CD8-positive, alpha-beta memory T cell (primary cell): ENCODE results near the gene VWA3B. TPM values are rescaled to one million over a fixed set of nuclear protein-coding genes. Genes with fewer than 3 reads are reported as not detected.
A peak's percentile ranks its signal among the peaks of the same experiment; 100 is the strongest.

Experiments
- CTCF ChIA-PET: fragments of 350-600 bp; sonication (Branson Sonifier 250); formaldehyde crosslinking; loops from one replicate; lab custom pipeline; 2021; ENCODE audit warnings: antibody characterized with exemption; lab: Charles Lee
- POLR2A ChIA-PET: fragments of 350-600 bp; sonication (Branson Sonifier 250); formaldehyde crosslinking; loops from one replicate; lab custom pipeline; 2021; ENCODE audit warnings: antibody characterized with exemption; lab: Charles Lee
- DNase-seq, 5 donors: peaks; one replicate each; pipeline versions ENCODE4 v3.0.0 to v3.0.0-alpha.2; 2020 to 2022; ENCODE audit warnings: mixed read lengths in 1 of 5
- H3K27ac ChIP-seq: one replicate; pipeline ENCODE4 v1.7.0; 2013; ENCODE audit warnings: low read depth, mild to moderate bottlenecking, low read length, moderate library complexity
- H3K27me3 ChIP-seq: 2 replicates; pipeline ENCODE4 v1.7.0; 2013; ENCODE audit warnings: low read length, mild to moderate bottlenecking; ENCODE audit not compliant: insufficient read depth, poor library complexity, severe bottlenecking
- H3K36me3 ChIP-seq: 2 replicates; pipeline ENCODE4 v1.7.0; 2013; ENCODE audit warnings: mild to moderate bottlenecking, low read length, moderate library complexity; ENCODE audit not compliant: insufficient read depth
- H3K4me1 ChIP-seq: 2 replicates; pipeline ENCODE4 v1.7.0; 2013; ENCODE audit warnings: mild to moderate bottlenecking, low read length, moderate library complexity; ENCODE audit not compliant: insufficient read depth
- H3K4me3 ChIP-seq: 2 replicates; pipeline ENCODE4 v1.7.0; 2013; ENCODE audit warnings: mild to moderate bottlenecking, low read length
- H3K9me3 ChIP-seq: 2 replicates; pipeline ENCODE4 v1.7.0; 2013; ENCODE audit warnings: mild to moderate bottlenecking, low read length
- H3K27ac Mint-ChIP-seq, 8 donors: one replicate each; pipeline ENCODE4 v1.8.0; 2020 to 2021; ENCODE audit warnings: mixed read lengths in 8 of 8, mild to moderate bottlenecking in 6 of 8, inconsistent platforms in 3 of 8, moderate library complexity in 3 of 8
- H3K27me3 Mint-ChIP-seq, 2 donors: one replicate each; pipeline ENCODE4 v1.8.0; 2020 to 2021; ENCODE audit warnings: mixed read lengths in 2 of 2, mild to moderate bottlenecking in 1 of 2, moderate library complexity in 1 of 2
- H3K36me3 Mint-ChIP-seq, 3 donors: one replicate each; pipeline ENCODE4 v1.8.0; 2020 to 2021; ENCODE audit warnings: mixed read lengths in 3 of 3, inconsistent platforms in 1 of 3, mild to moderate bottlenecking in 1 of 3
- H3K4me1 Mint-ChIP-seq, 3 donors: one replicate each; pipeline ENCODE4 v1.8.0; 2020 to 2021; ENCODE audit warnings: mixed read lengths in 3 of 3, inconsistent platforms in 1 of 3, mild to moderate bottlenecking in 1 of 3
- H3K4me3 Mint-ChIP-seq, 7 donors: one replicate each; pipeline ENCODE4 v1.8.0; 2020 to 2021; ENCODE audit warnings: mixed read lengths in 7 of 7, mild to moderate bottlenecking in 6 of 7, moderate library complexity in 4 of 7, inconsistent platforms in 2 of 7
- H3K9me3 Mint-ChIP-seq, 5 donors: one replicate each; pipeline ENCODE4 v1.8.0; 2020 to 2022; ENCODE audit warnings: mixed read lengths in 5 of 5, mild to moderate bottlenecking in 3 of 5, moderate library complexity in 2 of 5, inconsistent platforms in 1 of 5
- polyA plus RNA-seq: library from polyadenylated mRNA; unstranded; fragments of 300-500 nt; fragmentation: Illumina TruSeq; gene quantifications from one replicate; pipeline ENCODE4 v1.2.3, GENCODE V29; 2021
- total RNA-seq, 2 experiments: library from RNA; stranded (reverse); gene quantifications; one replicate each; pipeline ENCODE4 v1.2.3, GENCODE V29; 2021

The VWA3B gene, protein sequence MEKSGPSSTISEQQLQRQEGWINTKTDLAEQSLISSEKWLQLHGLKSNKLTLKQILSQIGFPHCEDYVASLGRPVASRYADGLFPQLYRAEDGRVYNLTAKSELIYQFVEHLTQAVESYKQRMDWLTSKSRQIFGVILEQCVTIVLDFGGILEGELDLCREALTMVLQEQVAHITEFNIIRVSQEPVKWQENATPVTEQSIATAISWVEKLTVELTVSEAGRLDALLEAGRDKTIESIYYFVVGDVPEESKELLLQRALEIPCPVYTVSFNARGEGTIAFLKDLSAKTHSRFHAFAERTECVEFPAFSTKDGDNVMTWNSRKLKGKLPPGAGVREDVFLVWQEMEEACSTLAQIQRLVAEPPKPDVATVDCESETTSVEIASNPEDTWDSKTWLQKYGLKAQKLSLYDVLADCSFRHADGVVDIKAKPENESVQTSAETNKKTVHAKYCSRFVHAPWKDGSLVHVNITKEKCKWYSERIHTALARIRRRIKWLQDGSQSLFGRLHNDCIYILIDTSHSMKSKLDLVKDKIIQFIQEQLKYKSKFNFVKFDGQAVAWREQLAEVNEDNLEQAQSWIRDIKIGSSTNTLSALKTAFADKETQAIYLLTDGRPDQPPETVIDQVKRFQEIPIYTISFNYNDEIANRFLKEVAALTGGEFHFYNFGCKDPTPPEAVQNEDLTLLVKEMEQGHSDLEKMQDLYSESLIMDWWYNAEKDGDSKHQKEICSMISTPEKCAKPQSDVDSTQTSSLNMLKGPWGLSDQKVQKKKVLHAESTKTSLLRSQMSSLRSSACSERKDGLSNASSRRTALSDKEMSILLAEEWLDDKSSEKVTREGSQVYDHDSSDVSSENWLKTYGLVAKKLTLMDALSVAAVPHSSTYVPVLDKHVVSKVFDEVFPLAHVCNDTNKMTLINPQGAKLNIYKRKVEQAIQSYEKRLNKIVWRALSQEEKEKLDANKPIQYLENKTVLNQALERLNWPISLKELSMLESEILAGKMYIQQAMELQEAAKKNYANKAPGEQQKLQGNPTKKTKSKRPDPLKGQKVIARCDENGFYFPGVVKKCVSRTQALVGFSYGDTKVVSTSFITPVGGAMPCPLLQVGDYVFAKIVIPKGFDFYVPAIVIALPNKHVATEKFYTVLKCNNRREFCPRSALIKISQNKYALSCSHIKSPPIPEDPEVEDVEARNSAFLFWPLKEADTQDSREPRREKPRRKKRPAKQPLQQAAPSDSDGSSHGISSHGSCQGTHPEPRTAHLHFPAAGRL (N-terminal part only)
- total RNA-seq (not detected), polyA plus RNA-seq (not detected)

DNA sequence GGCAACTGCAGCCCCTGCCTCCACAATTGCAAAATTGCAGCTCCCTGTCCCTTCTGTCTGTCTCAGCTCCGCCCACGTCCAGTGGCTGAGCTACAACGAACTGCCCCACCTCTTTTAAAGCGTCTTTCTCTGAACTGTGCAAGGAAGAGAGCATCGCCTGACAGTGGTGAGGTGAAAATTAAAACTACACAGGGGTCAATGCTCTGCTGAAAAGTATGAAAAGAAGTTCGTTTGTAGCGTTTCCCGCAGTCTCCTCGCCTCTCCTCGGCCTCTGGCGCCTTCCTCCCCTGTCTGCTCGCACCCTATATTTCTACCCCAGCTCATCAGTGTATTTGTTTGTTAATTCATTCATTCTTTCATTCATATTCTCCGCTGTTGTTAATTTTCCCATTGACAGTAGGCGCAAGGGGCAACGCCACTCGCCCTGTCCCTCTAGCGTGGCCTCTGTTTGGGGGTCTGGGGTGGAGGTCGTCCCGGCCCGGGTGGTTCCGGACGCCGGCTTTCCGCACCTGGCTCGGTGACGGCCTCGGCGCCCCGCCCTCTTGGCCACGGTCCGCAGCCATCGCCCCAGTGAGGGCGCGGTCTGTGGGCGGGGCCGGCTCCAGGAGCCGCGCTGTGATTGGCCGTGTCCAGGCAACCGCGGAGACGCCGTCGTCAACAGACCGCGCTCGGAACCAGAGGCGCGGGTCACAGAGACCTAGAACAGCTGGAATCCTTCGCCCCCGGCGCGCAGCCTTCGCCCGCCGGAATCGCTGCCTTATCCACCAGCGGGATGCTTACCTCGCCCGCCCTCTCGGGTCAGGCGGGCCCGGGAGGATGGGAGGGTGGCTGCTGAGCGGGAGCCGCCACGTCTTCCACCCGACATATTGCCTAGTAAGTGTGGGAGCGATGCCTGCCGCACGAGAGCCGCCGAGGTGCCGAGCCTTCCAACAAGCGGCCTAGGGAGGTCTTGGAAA, at the start of gene VWA3B:
Gene VWA3B (plus strand): TSS at position 677 of the 956 bp plus-strand sequence. CDS start 5,926 bp downstream, outside the sequence.
- no peak within 1 kb of the TSS for H3K4me3 ChIP-seq
- Mint-ChIP-seq H3K9me3 (peaks cover 0 to 2% (median 0%) of the 10 kb centered on the region in 5 donors), H3K4me1 (peaks cover 10 to 24% (median 22%) of the 10 kb centered on the region in 3 donors), H3K36me3 (no peaks in the 10 kb centered on the region), H3K27ac (peak within 1 kb of the TSS in 1 of 8 donors; percentile 37), H3K4me3 (peak within 1 kb of the TSS in 6 of 7 donors; percentile 53 to 70 (median 64)), H3K27me3 (peaks cover 46 to 69% of the 10 kb centered on the region in 2 donors)
- H3K27ac ChIP-seq: no peak within 1 kb of the TSS
- DNase-seq: no peak
- H3K9me3 ChIP-seq: no peaks in the 10 kb centered on the region
- no peaks in the 10 kb centered on the region for H3K27me3 ChIP-seq
- POLR2A ChIA-PET: no interaction called here
- H3K4me1 ChIP-seq: peaks cover 3% of the 10 kb centered on the region
- CTCF ChIA-PET: no interaction called here
- no peaks in the 10 kb centered on the region for H3K36me3 ChIP-seq

DNA sequence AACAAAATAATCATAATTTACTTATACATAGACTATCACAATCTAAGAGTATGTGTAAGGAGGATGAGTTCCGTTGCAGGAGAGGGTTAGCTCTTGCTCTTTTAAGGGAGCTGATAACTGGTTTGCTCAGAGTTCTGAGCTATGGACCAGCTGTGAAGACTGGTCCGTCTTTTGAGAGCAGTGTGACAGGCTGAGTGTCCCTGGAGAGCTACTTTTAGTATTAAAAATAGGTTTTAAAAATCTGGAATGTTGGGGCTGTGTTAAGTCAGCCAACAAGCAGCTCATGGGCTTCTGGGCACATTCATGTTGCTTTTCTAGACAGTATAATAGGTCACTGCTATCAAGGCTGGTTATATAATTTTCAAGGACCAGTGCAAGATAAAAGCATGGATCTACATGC, 49.8 kb upstream of the VWA3B start:
- H3K36me3 Mint-ChIP-seq: no peaks in the 10 kb centered on the region
- no peak for DNase-seq
- no peaks in the 10 kb centered on the region for H3K36me3 ChIP-seq
- POLR2A ChIA-PET: no interaction called here
- H3K9me3 Mint-ChIP-seq: peaks cover 0 to 3% (median 0%) of the 10 kb centered on the region in 5 donors
- no peaks in the 10 kb centered on the region for H3K4me1 ChIP-seq
- H3K27me3 Mint-ChIP-seq: peaks cover 1 to 22% of the 10 kb centered on the region in 2 donors
- H3K27ac Mint-ChIP-seq: peak overlapping the region in 1 of 8 donors; percentile 61
- no peak overlapping the region for H3K4me3 ChIP-seq
- no peak overlapping the region for H3K4me3 Mint-ChIP-seq
- CTCF ChIA-PET: no interaction called here
- H3K4me1 Mint-ChIP-seq: no peaks in the 10 kb centered on the region
- H3K27ac ChIP-seq: no peak overlapping the region
- no peaks in the 10 kb centered on the region for H3K27me3 ChIP-seq
- no peaks in the 10 kb centered on the region for H3K9me3 ChIP-seq

DNA sequence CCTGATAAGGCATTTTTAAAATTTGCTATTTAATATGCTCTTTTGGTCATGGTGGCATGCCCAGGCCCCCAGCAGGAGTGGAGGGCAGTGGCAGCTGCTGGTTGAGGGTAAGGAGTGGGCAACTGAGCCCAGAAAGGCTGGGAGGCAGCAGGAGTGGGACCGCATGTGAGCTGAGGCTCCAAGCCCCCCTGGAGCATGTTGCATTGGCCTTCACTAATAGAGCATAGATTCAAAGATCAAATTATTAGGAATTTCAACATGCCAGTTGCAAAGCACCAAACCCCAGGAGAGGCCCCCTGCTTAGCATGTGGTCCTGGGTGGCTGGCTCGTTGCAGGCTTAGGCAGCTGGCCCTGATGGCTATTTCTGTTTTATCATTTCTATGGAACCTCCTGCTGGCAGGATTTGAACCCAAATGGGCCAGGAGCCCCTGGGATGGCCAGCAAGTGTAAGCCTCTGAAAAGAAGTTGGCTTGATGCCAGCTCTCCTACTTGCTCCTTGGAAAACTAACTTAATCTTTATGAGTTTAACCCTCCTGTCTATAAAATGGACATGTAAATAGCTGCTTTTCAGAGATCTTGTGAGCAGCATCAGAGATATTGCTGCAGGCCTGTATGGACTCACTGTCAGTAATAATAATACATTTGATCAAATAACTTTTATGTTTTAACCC, 49.2 kb upstream of the VWA3B start:
- Histone ChIP-seq H3K4me3 (no peak overlapping the region), H3K27ac (no peak overlapping the region), H3K9me3 (no peaks in the 10 kb centered on the region), H3K36me3 (no peaks in the 10 kb centered on the region), H3K27me3 (no peaks in the 10 kb centered on the region), H3K4me1 (no peaks in the 10 kb centered on the region)
- ChIA-PET CTCF (no interaction called here), POLR2A (no interaction called here)
- peaks cover 1 to 22% of the 10 kb centered on the region in 2 donors for H3K27me3 Mint-ChIP-seq
- DNase-seq: no peak
- no peak overlapping the region for H3K4me3 Mint-ChIP-seq
- peaks cover 0 to 3% (median 0%) of the 10 kb centered on the region in 3 donors for H3K36me3 Mint-ChIP-seq
- H3K9me3 Mint-ChIP-seq: peaks cover 0 to 4% (median 3%) of the 10 kb centered on the region in 5 donors
- H3K4me1 Mint-ChIP-seq: no peaks in the 10 kb centered on the region
- H3K27ac Mint-ChIP-seq: peak overlapping the region in 1 of 8 donors; percentile 12

DNA sequence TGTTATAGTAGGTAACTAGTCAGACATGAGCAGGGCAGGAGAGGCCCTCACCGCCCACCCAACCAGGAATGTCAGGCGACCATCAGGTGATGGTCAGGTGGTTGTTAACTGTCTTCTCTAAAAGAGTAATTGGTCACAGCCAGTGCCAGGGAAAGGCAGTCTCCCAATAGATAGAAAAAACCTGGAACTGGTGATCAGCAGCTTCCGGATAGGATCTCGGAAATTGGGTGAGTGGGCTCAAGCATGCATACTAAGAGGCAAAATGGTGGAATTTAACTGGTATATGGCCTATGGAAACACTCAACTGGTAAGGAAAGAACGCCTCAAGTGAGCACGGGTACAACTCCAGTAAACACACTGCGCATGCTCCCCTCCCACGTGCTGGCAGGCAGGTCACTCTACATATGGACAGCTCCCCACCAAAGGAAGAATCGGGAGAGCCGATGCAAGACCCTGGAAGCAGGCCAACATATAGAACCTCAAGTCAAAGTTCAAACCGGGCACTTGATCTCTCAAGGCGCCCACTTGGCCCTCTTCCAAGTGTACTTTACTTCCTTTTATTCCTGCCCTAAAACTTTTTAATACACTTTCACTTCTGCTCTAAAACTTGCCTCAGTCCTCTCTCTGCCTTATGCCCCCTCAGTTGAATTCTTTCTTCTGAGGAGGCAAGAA, 47.7 kb upstream of the VWA3B start:
- no peak for DNase-seq
- peaks cover 9 to 17% (median 14%) of the 10 kb centered on the region in 5 donors for H3K9me3 Mint-ChIP-seq
- Histone ChIP-seq H3K36me3 (no peaks in the 10 kb centered on the region), H3K4me1 (no peaks in the 10 kb centered on the region), H3K27me3 (no peaks in the 10 kb centered on the region), H3K27ac (no peak overlapping the region), H3K4me3 (no peak overlapping the region), H3K9me3 (no peaks in the 10 kb centered on the region)
- POLR2A ChIA-PET: no interaction called here
- CTCF ChIA-PET: no interaction called here
- peak overlapping the region in 1 of 8 donors; percentile 11 for H3K27ac Mint-ChIP-seq
- H3K4me1 Mint-ChIP-seq: no peaks in the 10 kb centered on the region
- no peak overlapping the region for H3K4me3 Mint-ChIP-seq
- peaks cover 0 to 16% (median 0%) of the 10 kb centered on the region in 3 donors for H3K36me3 Mint-ChIP-seq
- H3K27me3 Mint-ChIP-seq: peaks cover 3 to 22% of the 10 kb centered on the region in 2 donors

DNA sequence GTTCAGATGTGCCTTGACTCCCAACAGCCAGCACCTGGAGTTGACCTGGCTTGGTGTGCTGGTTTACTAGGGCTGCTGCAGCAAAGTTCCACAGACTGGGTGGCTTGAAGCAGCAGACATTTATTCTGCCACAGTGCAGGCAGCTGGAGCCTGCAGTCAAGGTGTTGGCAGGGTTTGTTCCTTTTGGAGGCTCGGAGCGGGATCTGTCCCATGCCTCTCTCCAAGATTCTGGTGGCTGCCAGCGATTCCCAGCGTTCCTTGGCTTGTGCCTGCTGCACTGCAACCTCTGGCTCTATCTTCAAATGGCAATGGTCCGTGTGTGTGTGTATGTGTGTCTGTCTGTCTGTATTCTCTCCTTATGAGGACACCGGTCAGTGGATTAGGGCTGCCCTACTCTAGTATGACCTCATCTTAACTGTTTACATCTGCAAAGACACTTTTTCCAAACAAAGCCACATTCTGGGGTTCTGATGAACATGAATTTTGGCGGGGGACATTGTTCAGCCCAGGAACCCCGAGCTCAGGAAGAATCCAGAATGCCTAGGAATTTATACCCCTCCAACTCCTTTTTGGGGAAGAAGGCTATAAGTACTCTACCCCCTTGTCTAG, 46.5 kb upstream of the VWA3B start:
- Histone ChIP-seq H3K27me3 (no peaks in the 10 kb centered on the region), H3K9me3 (no peaks in the 10 kb centered on the region), H3K4me1 (no peaks in the 10 kb centered on the region), H3K36me3 (no peaks in the 10 kb centered on the region), H3K27ac (no peak overlapping the region), H3K4me3 (no peak overlapping the region)
- H3K27ac Mint-ChIP-seq: no peak overlapping the region
- no peak overlapping the region for H3K4me3 Mint-ChIP-seq
- POLR2A ChIA-PET: no interaction called here
- H3K36me3 Mint-ChIP-seq: peaks cover 0 to 29% (median 0%) of the 10 kb centered on the region in 3 donors
- H3K9me3 Mint-ChIP-seq: peaks cover 20 to 29% (median 25%) of the 10 kb centered on the region in 5 donors
- peaks cover 6 to 22% of the 10 kb centered on the region in 2 donors for H3K27me3 Mint-ChIP-seq
- DNase-seq: no peak
- CTCF ChIA-PET: no interaction called here
- H3K4me1 Mint-ChIP-seq: no peaks in the 10 kb centered on the region

DNA sequence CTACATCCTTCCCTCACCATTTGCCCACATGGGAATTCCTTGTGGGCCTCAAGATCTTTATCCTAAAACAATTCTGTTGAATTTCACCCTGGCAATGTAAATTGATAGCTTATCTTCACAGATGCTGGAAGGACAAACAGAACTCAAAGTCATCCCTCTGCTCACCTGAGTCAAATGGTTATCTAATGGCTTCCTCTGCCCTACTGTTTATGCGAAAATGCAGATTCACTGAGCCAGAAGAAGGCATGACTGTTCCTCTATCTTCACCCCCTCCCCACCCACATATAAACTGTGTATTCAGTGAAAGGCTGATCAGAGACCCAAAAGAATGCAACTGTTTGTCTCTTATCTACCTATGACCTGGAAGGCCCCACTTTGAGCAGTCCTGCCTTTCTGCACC, 43.9 kb upstream of the VWA3B start:
- H3K4me3 ChIP-seq: no peak overlapping the region
- DNase-seq: no peak
- H3K4me1 Mint-ChIP-seq: no peaks in the 10 kb centered on the region
- H3K27me3 ChIP-seq: no peaks in the 10 kb centered on the region
- no peaks in the 10 kb centered on the region for H3K9me3 ChIP-seq
- peaks cover 20 to 29% (median 25%) of the 10 kb centered on the region in 5 donors for H3K9me3 Mint-ChIP-seq
- H3K4me3 Mint-ChIP-seq: no peak overlapping the region
- no peak overlapping the region for H3K27ac ChIP-seq
- ChIA-PET CTCF (no interaction called here), POLR2A (no interaction called here)
- no peak overlapping the region for H3K27ac Mint-ChIP-seq
- peaks cover 6 to 22% of the 10 kb centered on the region in 2 donors for H3K27me3 Mint-ChIP-seq
- no peaks in the 10 kb centered on the region for H3K4me1 ChIP-seq
- H3K36me3 Mint-ChIP-seq: peaks cover 0 to 29% (median 0%) of the 10 kb centered on the region in 3 donors
- H3K36me3 ChIP-seq: no peaks in the 10 kb centered on the region
